Rectal smooth muscle tissue (tissue), 1 donor: ENCODE results near the gene TSPAN16.
A peak's percentile ranks its signal among the peaks of the same experiment; 100 is the strongest.

Source experiments
- H3K27ac ChIP-seq: one replicate; pipeline ENCODE4 v1.7.0; 2013; ENCODE audit warnings: low read depth, low read length, inconsistent platforms
- H3K27me3 ChIP-seq: one replicate; pipeline ENCODE4 v1.7.0; 2013; ENCODE audit warnings: low read length; ENCODE audit not compliant: control insufficient read depth, insufficient read depth
- H3K36me3 ChIP-seq: one replicate; pipeline ENCODE4 v1.7.0; 2013; ENCODE audit warnings: low read length; ENCODE audit not compliant: control insufficient read depth, insufficient read depth
- H3K4me1 ChIP-seq: one replicate; pipeline ENCODE4 v1.7.0; 2013; ENCODE audit warnings: low read length; ENCODE audit not compliant: control insufficient read depth, insufficient read depth
- H3K4me3 ChIP-seq: one replicate; pipeline ENCODE4 v1.7.0; 2013; ENCODE audit warnings: low read length
- H3K9ac ChIP-seq: one replicate; pipeline ENCODE4 v1.7.0; 2013; ENCODE audit warnings: low read length

TSPAN16 gene

DNA sequence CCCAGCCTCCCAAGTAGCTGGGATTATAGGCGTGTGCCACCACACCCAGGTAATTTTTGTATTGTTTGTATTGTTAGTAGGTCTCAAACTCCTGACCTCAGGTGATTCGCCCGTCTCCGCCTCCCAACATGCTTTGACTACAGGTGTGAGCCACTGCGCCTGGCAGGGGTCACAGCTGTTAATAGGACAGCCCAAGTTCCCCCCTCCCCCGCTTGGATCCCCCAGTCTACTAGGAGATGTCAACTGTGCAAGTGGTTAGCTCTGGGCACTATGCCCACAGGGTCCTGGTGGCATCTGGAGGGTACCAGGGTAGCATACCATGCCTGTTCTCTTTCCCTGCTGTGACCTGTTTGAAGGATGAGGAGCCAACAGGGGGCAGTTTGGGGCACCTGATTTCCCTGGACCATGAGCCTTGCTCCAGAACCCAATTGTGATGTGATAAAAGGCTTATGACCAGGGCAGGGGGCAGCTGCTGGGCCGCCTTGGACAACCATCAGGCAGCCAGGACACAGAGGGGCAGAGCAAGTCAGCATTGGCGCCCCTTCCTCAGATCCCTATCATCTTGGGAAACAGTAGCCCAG lies at the start of gene TSPAN16:
Gene TSPAN16 (plus strand): TSS at position 496 of the 581 bp plus-strand sequence. CDS start 138 bp downstream, outside the sequence.
- Histone ChIP-seq H3K36me3 (no peaks in the 10 kb centered on the region), H3K9ac (no peak within 1 kb of the TSS), H3K27me3 (no peaks in the 10 kb centered on the region), H3K4me1 (no peaks in the 10 kb centered on the region), H3K4me3 (no peak within 1 kb of the TSS), H3K27ac (no peak within 1 kb of the TSS)

DNA sequence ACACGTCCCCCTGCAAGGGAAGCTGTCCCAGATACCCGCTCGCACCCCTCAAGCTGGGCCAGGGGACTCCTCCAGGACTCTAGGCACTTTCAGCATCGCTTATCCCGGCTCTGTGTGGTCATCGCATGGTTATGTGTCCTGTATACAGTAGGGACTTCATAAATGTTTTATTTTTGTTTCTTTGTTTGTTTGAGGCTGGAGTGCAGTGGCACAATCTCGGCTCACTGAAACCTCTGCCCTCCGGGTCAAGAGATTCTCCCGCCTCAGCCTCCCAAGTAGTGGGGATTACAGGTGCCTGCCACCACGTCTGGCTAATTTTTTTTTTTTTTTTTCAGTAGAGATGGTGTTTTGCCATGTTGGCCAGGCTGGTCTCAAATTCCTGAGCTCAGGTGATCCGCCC lies 49.0 kb upstream of the TSPAN16 start:
- H3K9ac ChIP-seq = no peak overlapping the region
- no peak overlapping the region for H3K27ac ChIP-seq
- no peaks in the 10 kb centered on the region for H3K4me1 ChIP-seq
- no peak overlapping the region for H3K4me3 ChIP-seq
- no peaks in the 10 kb centered on the region for H3K27me3 ChIP-seq
- peaks cover 12% of the 10 kb centered on the region for H3K36me3 ChIP-seq

GRCh38 chr19:11247391-11247790 lies 48.6 kb upstream of the TSPAN16 start:
- H3K36me3 ChIP-seq = peaks cover 12% of the 10 kb centered on the region
- no peak overlapping the region for H3K9ac ChIP-seq
- no peak overlapping the region for H3K4me3 ChIP-seq
- H3K4me1 ChIP-seq = no peaks in the 10 kb centered on the region
- H3K27me3 ChIP-seq = no peaks in the 10 kb centered on the region
- H3K27ac ChIP-seq = peak overlapping the region; percentile 27

DNA sequence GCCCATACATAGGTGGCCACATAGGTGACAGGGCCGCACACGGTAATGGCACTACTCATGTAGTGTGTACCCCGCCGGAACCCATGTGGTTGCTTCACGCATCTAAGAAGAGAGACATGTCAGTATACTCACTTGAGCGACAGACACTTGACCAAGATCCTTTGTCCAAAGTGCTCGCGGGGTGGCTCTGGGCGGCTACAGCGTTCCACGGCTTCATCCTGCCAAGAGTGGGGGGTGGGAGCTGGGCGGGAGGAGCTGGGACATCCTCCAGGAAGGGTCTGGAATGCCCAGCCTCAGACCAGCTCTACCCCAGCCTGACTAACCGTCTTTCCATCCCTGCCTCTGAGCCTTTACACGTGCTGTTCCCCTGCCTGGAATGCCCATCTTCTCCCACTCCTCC lies 48.0 kb upstream of the TSPAN16 start:
- H3K4me1 ChIP-seq = no peaks in the 10 kb centered on the region
- no peaks in the 10 kb centered on the region for H3K27me3 ChIP-seq
- no peak overlapping the region for H3K4me3 ChIP-seq
- H3K27ac ChIP-seq = no peak overlapping the region
- H3K9ac ChIP-seq = no peak overlapping the region
- peaks cover 12% of the 10 kb centered on the region for H3K36me3 ChIP-seq

- Histone ChIP-seq H3K4me1 (no peaks in the 10 kb centered on the region), H3K27me3 (no peaks in the 10 kb centered on the region), H3K36me3 (peaks cover 12% of the 10 kb centered on the region), H3K4me3 (no peak overlapping the region), H3K27ac (no peak overlapping the region), H3K9ac (no peak overlapping the region)
Observed at GRCh38 chr19:11248852-11249251, 47.1 kb upstream of the TSPAN16 start.

DNA sequence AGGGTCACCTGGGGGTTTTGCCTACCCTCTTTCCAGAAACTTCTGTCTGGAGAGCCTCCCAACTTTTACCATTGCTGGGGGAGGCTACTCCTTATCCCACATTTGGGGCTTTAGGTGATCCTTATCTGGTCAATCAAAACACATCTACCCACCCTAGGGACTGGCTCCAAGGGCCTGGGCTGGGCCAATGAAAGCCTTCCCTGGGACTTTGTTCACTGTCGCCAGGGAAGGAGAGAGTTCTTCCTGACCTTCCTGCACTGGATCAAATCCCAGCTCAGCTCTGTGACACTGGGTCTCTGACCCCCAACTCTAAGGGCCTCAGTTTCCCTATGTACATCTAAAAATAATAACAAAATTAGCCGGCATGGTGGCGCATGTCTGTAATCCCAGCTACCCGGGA lies 44.7 kb upstream of the TSPAN16 start:
- Histone ChIP-seq H3K27ac (no peak overlapping the region), H3K9ac (no peak overlapping the region), H3K36me3 (peaks cover 12% of the 10 kb centered on the region), H3K4me3 (no peak overlapping the region), H3K27me3 (no peaks in the 10 kb centered on the region), H3K4me1 (no peaks in the 10 kb centered on the region)

- Histone ChIP-seq H3K9ac (no peak overlapping the region), H3K27ac (no peak overlapping the region), H3K27me3 (no peaks in the 10 kb centered on the region), H3K4me3 (no peak overlapping the region), H3K36me3 (peaks cover 9% of the 10 kb centered on the region), H3K4me1 (no peaks in the 10 kb centered on the region)
Observed at GRCh38 chr19:11251650-11252314, 44.2 kb upstream of the TSPAN16 start.

GRCh38 chr19:11252665-11253355 lies 43.1 kb upstream of the TSPAN16 start:
- Histone ChIP-seq H3K36me3 (peaks cover 8% of the 10 kb centered on the region), H3K4me1 (no peaks in the 10 kb centered on the region), H3K27me3 (no peaks in the 10 kb centered on the region), H3K9ac (no peak overlapping the region), H3K27ac (peak overlapping the region; percentile 4), H3K4me3 (no peak overlapping the region)

GRCh38 chr19:11254666-11255065 lies 41.3 kb upstream of the TSPAN16 start:
- Histone ChIP-seq H3K27ac (no peak overlapping the region), H3K4me3 (no peak overlapping the region), H3K4me1 (no peaks in the 10 kb centered on the region), H3K27me3 (no peaks in the 10 kb centered on the region), H3K36me3 (peaks cover 5% of the 10 kb centered on the region), H3K9ac (no peak overlapping the region)

DNA sequence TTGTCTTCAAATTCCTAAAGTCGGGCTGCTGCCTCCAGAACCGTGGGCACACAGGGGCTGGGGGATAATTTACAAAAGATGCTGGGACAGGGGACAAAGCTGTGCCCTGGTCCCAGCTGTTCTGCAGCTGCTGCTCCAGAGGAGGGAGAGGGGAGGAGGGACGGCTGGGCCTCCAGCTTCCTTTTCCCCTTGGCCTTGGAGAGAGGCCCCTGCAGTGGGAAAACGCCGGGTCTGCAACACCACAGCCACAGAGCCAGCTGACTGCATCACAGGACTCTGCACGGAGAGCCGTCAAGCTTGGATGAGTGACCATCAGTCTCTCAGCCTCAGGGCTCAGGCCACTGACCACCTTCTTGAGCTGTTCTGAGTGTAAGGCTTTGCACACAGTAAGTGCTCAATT lies 39.8 kb upstream of the TSPAN16 start:
- no peak overlapping the region for H3K27ac ChIP-seq
- no peaks in the 10 kb centered on the region for H3K27me3 ChIP-seq
- no peak overlapping the region for H3K9ac ChIP-seq
- no peaks in the 10 kb centered on the region for H3K4me1 ChIP-seq
- peaks cover 2% of the 10 kb centered on the region for H3K36me3 ChIP-seq
- no peak overlapping the region for H3K4me3 ChIP-seq

DNA sequence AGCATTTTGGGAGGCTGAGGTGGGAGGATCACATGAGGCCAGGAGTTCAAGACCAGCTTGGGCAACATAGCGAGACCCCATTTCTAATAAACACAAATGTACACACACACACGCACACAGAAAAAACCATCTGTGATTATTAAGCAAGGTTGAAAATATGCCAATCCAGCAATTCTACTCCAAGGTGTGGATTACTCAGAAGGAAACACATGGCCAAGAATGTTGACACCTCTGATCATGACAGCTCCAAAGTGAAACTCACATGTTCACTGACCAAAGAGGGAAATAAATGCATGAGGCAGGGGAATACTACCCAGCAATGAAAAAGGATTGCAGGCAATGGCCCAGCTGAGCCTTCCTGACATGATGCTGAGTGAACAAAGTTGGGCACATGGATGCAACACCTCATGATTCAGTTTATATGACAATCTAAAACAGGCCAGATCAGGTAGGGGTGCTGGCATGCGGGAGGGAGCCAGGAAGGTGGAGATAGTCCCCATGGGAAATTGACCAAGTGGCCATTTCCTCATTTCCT lies 38.0 kb upstream of the TSPAN16 start:
- H3K27me3 ChIP-seq = no peaks in the 10 kb centered on the region
- peaks cover 2% of the 10 kb centered on the region for H3K4me1 ChIP-seq
- H3K36me3 ChIP-seq = no peaks in the 10 kb centered on the region
- no peak overlapping the region for H3K4me3 ChIP-seq
- H3K9ac ChIP-seq = no peak overlapping the region
- no peak overlapping the region for H3K27ac ChIP-seq

DNA sequence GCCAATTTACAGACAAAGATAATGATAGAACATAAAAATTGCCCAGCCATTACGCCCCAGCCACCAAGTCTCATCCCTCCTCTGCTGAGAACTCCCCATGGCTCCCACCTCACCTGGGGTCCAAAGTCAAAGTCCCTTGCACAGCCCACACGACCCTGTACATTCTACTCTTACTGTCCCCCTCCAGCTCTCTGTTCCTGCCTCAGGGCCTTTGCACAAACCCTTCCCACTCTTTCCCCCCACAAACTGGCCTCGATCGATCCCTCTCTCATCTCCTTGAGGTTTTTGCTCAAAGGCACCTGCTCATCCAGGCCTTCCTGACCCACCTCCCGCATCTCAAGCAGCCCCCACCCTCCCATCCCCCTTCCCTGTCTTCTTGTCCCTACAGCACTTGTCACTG lies 35.0 kb upstream of the TSPAN16 start:
- no peaks in the 10 kb centered on the region for H3K36me3 ChIP-seq
- peaks cover 2% of the 10 kb centered on the region for H3K4me1 ChIP-seq
- no peak overlapping the region for H3K27ac ChIP-seq
- H3K9ac ChIP-seq = no peak overlapping the region
- no peaks in the 10 kb centered on the region for H3K27me3 ChIP-seq
- no peak overlapping the region for H3K4me3 ChIP-seq
